GM18498 (cell line): ENCODE data around the gene SLIT3.

Experiments
- ATAC-seq: cut with Tn5 transposase; IDR thresholded peaks from one replicate; pipeline ENCODE4 v1.9.1; 2021; ENCODE audit warnings: mild to moderate bottlenecking, moderate library complexity; ENCODE audit not compliant: unreplicated experiment

The SLIT3 gene

DNA sequence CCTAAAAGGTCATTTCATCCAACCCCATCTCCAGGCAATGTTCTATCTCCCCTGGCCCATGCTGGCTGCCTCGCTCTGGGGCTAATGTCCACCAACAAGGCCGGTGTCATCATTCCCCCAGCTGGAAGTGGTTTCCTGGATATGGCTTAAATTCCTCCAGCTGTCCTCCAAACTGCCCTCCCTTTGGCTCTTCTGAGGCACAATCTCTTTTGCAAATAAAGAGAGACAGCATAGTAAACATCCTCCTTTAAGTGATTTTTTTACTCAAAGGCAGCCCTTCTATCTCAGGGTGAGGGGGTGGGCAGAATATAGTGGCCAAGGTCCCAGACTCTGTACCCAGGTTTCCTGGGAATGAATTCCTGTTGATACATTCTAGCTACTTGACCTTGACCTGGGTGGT, 604.3 kb downstream of the SLIT3 start:
- ATAC-seq, result no peak

DNA sequence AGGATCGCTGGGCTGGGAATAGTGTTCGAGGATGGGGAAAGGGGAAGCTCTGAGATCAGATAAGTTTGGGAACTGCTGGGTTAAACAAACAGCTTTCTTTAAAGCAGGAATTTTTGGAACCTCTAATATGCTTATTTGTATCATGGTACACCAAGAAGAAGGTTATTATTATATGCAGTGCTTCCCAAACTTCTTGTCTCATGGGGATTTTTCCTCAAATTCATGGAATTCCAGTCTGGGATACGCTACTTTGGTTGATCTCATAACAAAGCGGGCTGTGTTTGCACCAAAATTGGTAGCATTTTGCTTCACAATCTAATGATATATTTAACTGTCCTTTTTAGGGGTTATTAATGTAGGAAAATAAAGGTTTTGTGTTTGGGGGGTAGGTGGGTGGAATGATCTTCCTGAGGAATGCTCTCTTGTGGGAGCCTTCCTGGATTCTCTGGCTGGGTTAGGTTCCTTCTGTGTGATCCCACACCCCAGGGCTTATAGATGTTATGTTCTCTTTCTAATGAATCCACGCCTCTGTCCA, 605.6 kb downstream of the SLIT3 start:
- no peak for ATAC-seq

DNA sequence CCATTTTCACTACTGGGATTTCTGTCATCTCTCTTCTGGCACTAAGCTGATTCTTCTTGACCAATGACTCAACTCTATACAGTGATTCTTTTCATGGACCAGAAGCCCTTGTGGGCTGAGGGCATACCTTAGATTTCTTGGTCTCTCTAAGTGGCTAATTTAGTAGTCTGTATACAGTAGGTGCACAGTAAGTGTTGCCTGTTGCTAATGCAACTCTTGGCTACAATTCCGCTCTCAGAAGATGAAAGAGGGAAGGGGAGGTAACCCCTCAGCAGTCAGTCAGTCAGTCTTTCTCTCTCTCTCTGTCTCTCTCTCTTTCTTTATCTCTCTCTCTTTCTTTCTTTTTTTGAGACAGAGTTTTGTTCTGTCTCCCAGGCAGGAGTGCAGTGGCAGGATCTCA, 606.6 kb downstream of the SLIT3 start:
- no peak for ATAC-seq

GRCh38 chr5:168693883-168694282, 607.1 kb downstream of the SLIT3 start:
- ATAC-seq, result no peak

DNA sequence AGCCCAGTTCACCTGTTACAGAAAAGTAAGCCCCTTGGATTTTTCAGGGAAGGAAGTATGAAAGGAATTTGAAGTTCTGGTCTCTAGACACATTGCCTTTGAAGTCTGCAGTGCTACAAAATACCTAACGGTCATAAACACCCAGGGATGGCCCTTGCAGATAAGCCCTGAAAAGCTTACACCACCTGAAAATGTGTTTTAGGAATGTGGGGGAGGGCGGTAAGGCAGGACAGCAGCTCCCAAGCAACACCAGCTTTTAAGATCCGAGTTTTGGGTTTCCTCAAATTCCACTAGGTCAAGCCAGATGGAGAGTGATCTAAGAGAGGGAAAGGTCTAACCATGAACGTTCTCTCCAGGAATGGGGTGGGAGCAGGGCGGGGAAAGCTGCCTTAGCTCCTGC, 607.6 kb downstream of the SLIT3 start:
- no peak for ATAC-seq

GRCh38 chr5:168691891-168692290, 609.0 kb downstream of the SLIT3 start:
- no peak for ATAC-seq

DNA sequence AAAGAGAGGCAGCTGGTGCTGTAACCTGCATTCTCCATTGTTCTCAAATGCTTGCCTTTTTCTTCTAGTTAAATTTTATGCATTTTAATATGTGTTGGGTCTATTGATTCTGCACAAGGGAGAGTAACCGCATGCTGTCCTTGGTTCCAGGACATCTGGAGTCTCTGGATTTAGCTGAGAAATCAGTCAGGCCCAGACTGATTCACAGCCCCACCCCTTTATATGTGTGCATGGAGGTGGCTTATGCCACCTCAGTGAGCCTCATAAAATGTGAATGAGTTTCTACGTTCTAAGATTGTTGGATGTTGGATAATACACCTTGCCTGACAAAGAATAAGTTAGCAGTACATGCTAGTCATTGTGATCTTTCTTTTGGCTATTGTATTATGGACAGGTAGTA, 611.7 kb downstream of the SLIT3 start:
- no peak for ATAC-seq

GRCh38 chr5:168686837-168687236, 614.1 kb downstream of the SLIT3 start:
- no peak for ATAC-seq

- ATAC-seq, result no peak
Measured at GRCh38 chr5:168685566-168685965, 615.4 kb downstream of the SLIT3 start.

DNA sequence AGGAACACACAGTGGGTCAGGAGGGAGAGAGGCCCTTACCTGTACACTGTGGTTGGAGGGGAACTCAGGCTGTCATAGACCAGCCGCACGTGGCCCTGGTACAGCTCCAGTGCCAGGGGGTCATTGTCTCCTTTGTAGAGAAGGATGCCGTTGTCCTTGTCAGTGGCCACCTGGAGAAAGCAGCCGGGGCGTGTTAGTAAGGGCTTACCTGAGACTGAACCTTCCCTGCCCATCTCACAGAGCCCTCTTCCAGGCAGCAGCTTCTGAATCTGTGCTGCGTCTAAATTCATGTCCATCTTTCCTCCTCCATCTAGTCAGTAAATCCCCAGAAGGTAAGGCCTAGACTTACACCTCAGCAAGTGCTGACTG, 617.0 kb downstream of the SLIT3 start:
- no peak for ATAC-seq

GRCh38 chr5:168683247-168683926, 617.6 kb downstream of the SLIT3 start:
- no peak for ATAC-seq

- ATAC-seq, result no peak
Measured at GRCh38 chr5:168681556-168682183, 619.3 kb downstream of the SLIT3 start.

DNA sequence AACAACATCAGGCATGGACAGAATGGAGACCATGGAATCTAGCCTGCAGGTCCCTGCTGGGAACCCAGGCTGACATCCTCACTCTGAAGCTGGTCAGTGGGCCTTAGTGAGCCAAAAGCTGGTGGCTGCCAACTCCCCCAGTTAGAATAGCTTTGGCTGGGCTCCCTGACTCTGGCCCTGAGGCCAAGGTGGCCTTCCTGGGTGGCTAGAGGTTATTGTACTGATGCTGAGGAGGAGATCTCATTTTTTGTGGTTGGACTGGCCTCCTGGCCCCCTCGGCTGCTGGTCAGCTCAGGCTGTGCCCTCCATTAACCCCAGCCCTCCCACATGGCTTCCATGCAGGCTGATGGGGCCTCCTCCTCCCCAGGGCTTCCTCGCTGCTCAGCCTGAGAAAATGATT, 620.5 kb downstream of the SLIT3 start:
- ATAC-seq, result no peak

DNA sequence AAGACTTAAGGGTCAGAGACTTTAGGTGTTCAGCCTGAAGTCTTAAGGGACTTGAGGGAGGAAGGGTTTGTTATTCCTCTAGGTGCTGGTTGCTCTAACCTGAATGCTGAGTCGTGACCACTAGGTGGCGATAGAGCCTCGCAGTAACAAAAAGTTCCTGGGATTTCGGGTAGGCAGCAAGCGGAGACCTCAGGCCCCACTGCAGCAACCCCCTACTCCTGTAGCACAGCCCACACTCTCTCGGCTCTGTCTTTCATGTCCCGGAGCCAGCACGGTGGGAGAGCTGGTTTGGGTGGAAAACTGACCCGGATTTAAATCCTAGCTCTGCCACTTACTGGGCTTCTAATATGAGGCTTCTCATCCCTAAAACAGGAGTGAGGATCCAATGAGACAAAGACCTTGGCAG, 621.4 kb downstream of the SLIT3 start:
- ATAC-seq, result peak; percentile 60

DNA sequence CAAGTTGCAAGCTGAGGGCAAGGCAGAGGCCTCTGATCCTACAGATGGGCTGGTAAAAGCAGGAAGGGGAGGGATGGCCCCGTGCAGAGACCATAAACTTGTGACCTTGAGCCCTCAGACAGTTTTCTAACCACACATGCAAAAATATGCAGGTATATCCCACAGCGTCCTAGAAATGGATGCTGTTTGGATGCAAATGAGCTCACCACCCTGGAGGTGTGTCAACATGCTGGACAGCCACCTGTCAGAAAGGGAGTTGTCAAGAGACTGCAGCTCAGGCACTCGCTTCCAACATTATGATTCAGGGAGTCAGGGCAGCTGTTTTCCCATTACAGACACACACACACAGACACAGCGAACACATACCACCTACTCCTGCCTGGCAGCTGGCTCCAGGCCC, 624.4 kb downstream of the SLIT3 start:
- no peak for ATAC-seq

DNA sequence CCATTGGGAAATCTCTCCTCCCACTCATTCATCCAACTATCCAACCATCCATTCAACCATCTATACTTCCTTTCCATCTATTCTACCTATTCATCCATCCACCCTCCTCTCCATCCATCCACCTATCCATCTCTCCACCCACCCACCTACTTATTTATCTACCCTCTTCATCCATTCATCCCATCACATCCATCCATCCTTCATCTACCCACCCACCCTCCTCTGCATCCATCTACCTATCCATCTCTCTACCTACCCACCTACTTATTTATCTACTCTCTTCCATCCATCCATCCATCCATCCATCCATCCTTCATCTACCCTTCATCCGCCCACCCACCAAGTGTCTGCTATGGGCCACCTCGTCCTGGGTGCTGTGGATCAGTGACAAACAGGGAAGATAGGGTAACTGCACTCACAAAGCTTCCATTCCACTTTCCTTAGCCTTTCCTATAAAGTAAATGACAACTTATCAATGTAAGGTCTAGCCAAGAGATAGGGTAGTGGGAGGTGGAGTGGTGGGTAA, 625.0 kb downstream of the SLIT3 start:
- no peak for ATAC-seq

DNA sequence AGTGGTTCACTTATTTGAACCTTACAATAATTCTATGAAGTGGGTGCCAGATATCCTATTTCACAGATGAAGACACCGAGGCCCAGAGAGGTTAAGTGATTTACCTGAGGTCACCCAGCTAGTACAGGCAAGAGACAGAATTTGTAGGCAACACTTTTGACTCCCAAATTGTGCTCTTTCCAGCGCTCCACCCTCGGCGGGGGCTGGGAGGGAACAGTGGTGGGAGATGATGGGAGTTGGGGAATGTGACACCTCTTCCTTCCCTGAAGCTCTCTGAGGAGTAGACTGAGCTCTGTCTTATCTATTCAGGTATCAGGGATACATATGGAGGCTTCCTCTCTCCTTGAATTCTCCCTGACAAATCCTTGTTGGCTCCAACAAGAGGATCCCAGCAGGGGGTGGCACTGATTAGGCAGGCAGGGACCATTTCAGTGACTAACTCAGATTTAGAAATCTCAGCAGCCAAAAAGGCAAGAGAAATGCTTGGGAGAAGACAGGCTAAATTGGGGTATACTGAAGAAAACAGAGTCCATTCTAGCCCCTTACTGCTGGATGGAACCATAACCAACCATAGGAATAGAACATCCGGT, 626.0 kb downstream of the SLIT3 start:
- no peak for ATAC-seq

DNA sequence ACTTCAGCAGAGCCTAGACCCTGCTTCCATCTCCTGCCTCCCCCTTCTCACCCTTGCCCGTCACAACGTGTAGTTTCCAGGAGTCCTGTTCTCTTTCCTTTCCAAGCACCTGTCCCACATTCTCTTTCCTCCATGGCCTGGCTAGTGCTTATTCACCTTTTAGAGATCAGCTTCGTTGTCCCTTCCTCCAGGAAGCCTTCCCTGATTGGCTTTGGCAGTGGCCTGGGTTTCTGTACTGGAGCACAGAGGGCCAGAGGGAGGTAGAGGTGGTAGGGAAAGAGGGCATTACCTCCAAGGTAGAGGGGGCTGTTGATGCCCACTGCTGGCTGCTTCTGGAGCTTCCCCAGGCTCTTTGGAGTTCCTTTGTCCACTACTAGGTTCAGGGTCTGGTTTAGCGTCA, 628.1 kb downstream of the SLIT3 start:
- no peak for ATAC-seq

GRCh38 chr5:168672016-168672415, 628.9 kb downstream of the SLIT3 start:
- no peak for ATAC-seq

DNA sequence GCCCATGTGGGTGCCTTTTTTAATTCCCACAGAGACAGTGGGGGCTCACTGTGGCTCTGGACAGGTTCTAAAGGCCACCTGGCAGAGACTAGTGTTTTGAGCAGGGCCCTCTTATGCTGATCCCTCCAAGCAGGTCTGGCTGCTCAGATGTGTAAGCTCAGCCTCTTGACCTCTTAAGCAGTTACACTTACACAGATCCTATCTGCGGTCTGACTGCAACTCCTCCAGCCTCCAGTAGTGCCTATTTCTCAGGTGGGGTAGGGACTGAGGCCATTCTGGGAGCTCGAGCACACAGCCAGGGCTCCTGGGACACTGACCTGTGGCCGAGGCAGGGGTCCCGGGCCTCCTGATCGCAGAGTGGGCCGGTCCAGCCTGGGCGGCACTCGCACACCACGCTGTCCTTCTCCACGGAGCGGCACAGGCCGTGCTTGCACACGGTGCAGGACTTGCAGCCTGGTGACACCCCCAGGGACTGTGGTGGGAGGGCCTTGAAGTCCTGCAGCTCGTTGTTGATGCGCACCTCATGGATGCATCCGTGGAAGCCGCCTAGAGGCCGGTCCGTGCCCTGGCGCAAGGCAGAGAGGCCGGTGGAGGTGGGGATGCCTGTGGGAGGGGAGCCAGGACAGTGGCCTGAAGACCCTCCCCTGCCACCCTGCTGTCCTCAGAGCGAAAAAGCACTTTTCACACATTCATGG, 629.9 kb downstream of the SLIT3 start:
- no peak for ATAC-seq

- no peak for ATAC-seq
Measured at GRCh38 chr5:168669668-168670378, 631.1 kb downstream of the SLIT3 start.
